Measurements from ENCODE around the gene TNK1. TPM values are rescaled to one million over a fixed set of nuclear protein-coding genes. Genes with fewer than 3 reads are reported as not detected.
"Not testable (repeated sequence)": the region's sequence is repeated elsewhere in the genome, so short reads cannot be mapped to it uniquely, and the experiment has no call there.

TNK1 gene
- total and polyA plus RNA-seq, 9 of the 15 experiments (the other 6 are each of a cell fraction or from before 2014, with no cell fraction given), result 0.28 to 5.2 (median 2.1) TPM

DNA sequence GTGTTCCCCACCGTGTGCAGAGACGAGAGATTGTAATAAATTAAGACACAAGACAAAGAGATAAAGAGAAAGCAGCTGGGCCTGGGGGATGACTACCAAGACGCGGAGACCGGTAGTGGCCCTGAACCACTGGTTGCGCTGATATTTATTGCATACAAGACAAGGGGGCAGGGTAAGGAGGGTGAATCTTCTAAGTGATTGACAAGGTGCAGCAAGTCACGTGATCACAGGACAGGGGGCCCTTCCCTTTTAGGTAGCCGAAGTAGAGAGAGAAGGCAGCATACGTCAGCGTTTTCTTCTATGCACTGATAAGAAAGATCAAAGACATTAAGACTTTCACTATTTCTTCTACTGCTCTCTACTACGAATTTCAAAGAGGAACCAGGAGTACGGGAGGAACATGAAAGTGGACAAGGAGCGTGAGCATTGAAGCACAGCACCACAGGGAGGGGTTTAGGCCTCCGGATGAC, 48.3 kb upstream of the TNK1 start (continued):
- TF ChIP-seq, protein P1, sequence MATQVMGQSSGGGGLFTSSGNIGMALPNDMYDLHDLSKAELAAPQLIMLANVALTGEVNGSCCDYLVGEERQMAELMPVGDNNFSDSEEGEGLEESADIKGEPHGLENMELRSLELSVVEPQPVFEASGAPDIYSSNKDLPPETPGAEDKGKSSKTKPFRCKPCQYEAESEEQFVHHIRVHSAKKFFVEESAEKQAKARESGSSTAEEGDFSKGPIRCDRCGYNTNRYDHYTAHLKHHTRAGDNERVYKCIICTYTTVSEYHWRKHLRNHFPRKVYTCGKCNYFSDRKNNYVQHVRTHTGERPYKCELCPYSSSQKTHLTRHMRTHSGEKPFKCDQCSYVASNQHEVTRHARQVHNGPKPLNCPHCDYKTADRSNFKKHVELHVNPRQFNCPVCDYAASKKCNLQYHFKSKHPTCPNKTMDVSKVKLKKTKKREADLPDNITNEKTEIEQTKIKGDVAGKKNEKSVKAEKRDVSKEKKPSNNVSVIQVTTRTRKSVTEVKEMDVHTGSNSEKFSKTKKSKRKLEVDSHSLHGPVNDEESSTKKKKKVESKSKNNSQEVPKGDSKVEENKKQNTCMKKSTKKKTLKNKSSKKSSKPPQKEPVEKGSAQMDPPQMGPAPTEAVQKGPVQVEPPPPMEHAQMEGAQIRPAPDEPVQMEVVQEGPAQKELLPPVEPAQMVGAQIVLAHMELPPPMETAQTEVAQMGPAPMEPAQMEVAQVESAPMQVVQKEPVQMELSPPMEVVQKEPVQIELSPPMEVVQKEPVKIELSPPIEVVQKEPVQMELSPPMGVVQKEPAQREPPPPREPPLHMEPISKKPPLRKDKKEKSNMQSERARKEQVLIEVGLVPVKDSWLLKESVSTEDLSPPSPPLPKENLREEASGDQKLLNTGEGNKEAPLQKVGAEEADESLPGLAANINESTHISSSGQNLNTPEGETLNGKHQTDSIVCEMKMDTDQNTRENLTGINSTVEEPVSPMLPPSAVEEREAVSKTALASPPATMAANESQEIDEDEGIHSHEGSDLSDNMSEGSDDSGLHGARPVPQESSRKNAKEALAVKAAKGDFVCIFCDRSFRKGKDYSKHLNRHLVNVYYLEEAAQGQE (IDR thresholded peaks at IDR 0.05; ENCODE audit: borderline replicate concordance), result peak; percentile 48; the same call in 1 of the 2 replicates
- TF ChIP-seq, protein P1 (CRISPR knock-in tag; IDR thresholded peaks at IDR 0.05; ENCODE audit: low read depth), result not testable (repeated sequence)
- TF ChIP-seq, protein P2, sequence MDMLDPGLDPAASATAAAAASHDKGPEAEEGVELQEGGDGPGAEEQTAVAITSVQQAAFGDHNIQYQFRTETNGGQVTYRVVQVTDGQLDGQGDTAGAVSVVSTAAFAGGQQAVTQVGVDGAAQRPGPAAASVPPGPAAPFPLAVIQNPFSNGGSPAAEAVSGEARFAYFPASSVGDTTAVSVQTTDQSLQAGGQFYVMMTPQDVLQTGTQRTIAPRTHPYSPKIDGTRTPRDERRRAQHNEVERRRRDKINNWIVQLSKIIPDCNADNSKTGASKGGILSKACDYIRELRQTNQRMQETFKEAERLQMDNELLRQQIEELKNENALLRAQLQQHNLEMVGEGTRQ (CRISPR knock-in tag; IDR thresholded peaks at IDR 0.05), result peak; percentile 69
- TF ChIP-seq, protein P3, sequence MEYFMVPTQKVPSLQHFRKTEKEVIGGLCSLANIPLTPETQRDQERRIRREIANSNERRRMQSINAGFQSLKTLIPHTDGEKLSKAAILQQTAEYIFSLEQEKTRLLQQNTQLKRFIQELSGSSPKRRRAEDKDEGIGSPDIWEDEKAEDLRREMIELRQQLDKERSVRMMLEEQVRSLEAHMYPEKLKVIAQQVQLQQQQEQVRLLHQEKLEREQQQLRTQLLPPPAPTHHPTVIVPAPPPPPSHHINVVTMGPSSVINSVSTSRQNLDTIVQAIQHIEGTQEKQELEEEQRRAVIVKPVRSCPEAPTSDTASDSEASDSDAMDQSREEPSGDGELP (CRISPR knock-in tag; IDR thresholded peaks at IDR 0.05; ENCODE audit: borderline replicate concordance), result peak; percentile 66; the same call in 1 of the 2 replicates
- peak; percentile 14; the same call in 1 of the 2 replicates for TF ChIP-seq MAFF (IDR thresholded peaks at IDR 0.05; ENCODE audit: low read length)
- TF ChIP-seq MAFG (tag; conservative IDR thresholded peaks at IDR 0.05), result peak; percentile 83
- TF ChIP-seq CBFA2T2 (conservative IDR thresholded peaks at IDR 0.05), result peak; percentile 90
- TF ChIP-seq MEIS2 (IDR thresholded peaks at IDR 0.05; ENCODE audit: partially characterized antibody), result peak; percentile 80
- peak; percentile 99 for TF ChIP-seq TOE1 (IDR thresholded peaks at IDR 0.05; ENCODE audit: borderline replicate concordance)
- not testable (repeated sequence) for TF ChIP-seq TOE1 (CRISPR knock-in tag; IDR thresholded peaks at IDR 0.05; ENCODE audit: borderline replicate concordance, low read depth)
- peak; percentile 79; the same call in 1 of the 2 replicates for TF ChIP-seq MECOM (CRISPR knock-in tag; IDR thresholded peaks at IDR 0.05)
- peak; percentile 99 for TF ChIP-seq TFE3 (CRISPR knock-in tag; IDR thresholded peaks at IDR 0.05)
